RWPE2 (cell line): ENCODE measurements around the gene PRRX1.

ENCODE experiments used
- ATAC-seq: fragments of 200-7000 bp; cut with Tn5 transposase; 3 replicates; pipeline ENCODE4 v1.9.1; 2021; ENCODE audit warnings: low read depth
- DNase-seq: peaks from one replicate; pipeline ENCODE4 v3.0.0-alpha.2; 2020; ENCODE audit warnings: low spot score
- H3K27ac ChIP-seq: fragments of 450-650 bp; 2 replicates; pipeline ENCODE4 v1.5.1; 2017; ENCODE audit warnings: mild to moderate bottlenecking; ENCODE audit not compliant: poor library complexity, severe bottlenecking
- H3K27me3 ChIP-seq: fragments of 250-450 bp; sonication (Bioruptor Pico); 2 replicates; pipeline ENCODE4 v1.5.1; 2021; ENCODE audit warnings: mild to moderate bottlenecking, moderate library complexity; ENCODE audit not compliant: insufficient read depth, poor library complexity, severe bottlenecking
- H3K36me3 ChIP-seq: fragments of 250-450 bp; sonication (Bioruptor Pico); 2 replicates; pipeline ENCODE4 v1.5.1; 2020; ENCODE audit warnings: low read depth, mild to moderate bottlenecking, moderate library complexity
- H3K4me1 ChIP-seq: fragments of 250-450 bp; sonication (Bioruptor Pico); 2 replicates; pipeline ENCODE4 v1.5.1; 2021; ENCODE audit warnings: mild to moderate bottlenecking, moderate library complexity; ENCODE audit not compliant: insufficient read depth, poor library complexity, severe bottlenecking
- H3K4me3 ChIP-seq: fragments of 250-450 bp; sonication (Bioruptor Pico); 2 replicates; pipeline ENCODE4 v1.5.1; 2021; ENCODE audit warnings: mild to moderate bottlenecking, moderate library complexity; ENCODE audit not compliant: severe bottlenecking
- H3K9me3 ChIP-seq: fragments of 250-450 bp; sonication (Bioruptor Pico); 2 replicates; pipeline ENCODE4 v1.5.1; 2021; ENCODE audit warnings: mild to moderate bottlenecking, moderate library complexity; ENCODE audit not compliant: severe bottlenecking
- CTCF ChIP-seq: fragments of 450-650 bp; IDR thresholded peaks from one replicate; pipeline ENCODE4 v1.5.1; 2017; ENCODE audit warnings: mild to moderate bottlenecking, moderate library complexity; ENCODE audit not compliant: poor library complexity, severe bottlenecking

The PRRX1 gene

GRCh38 chr1:170721621-170722020 is 57.7 kb downstream of the PRRX1 start:
- Histone ChIP-seq H3K27me3 (no peaks in the 10 kb centered on the region), H3K4me3 (no peak overlapping the region), H3K36me3 (no peaks in the 10 kb centered on the region), H3K9me3 (no peaks in the 10 kb centered on the region), H3K27ac (no peak overlapping the region), H3K4me1 (no peaks in the 10 kb centered on the region)
- DNase-seq: no peak
- no peak for ATAC-seq
- TF ChIP-seq CTCF: no peak

DNA sequence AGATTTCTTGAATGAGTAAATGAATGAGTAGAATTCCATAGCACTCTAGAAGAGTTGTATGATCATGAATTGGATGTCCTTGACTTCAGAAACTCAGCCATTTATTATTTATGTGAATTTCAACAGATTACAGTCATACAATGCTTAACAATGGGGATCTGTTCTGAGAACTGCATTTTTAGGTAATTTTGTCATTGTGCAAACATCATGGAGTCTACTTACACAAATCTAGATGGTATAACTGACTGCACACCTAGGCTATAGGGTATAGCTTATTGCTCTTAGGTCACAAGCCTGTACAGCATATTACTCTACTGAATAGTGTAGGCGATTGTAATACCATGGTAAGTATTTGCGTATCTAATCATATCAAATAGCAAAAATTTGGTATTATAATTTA is 59.6 kb downstream of the PRRX1 start:
- peaks cover 3% of the 10 kb centered on the region for H3K27me3 ChIP-seq
- ATAC-seq (no peak; the same call in 2 of the 3 replicates), DNase-seq (no peak)
- H3K27ac ChIP-seq: no peak overlapping the region
- H3K9me3 ChIP-seq: no peaks in the 10 kb centered on the region
- H3K4me3 ChIP-seq: no peak overlapping the region
- H3K36me3 ChIP-seq: no peaks in the 10 kb centered on the region
- H3K4me1 ChIP-seq: no peaks in the 10 kb centered on the region
- no peak for TF ChIP-seq CTCF

- Histone ChIP-seq H3K4me3 (no peak overlapping the region), H3K36me3 (no peaks in the 10 kb centered on the region), H3K4me1 (no peaks in the 10 kb centered on the region), H3K9me3 (no peaks in the 10 kb centered on the region), H3K27ac (no peak overlapping the region), H3K27me3 (peaks cover 3% of the 10 kb centered on the region)
- no peak for DNase-seq
- ATAC-seq: no peak
- TF ChIP-seq CTCF: no peak
Measured at GRCh38 chr1:170725326-170725725, 61.4 kb downstream of the PRRX1 start.

DNA sequence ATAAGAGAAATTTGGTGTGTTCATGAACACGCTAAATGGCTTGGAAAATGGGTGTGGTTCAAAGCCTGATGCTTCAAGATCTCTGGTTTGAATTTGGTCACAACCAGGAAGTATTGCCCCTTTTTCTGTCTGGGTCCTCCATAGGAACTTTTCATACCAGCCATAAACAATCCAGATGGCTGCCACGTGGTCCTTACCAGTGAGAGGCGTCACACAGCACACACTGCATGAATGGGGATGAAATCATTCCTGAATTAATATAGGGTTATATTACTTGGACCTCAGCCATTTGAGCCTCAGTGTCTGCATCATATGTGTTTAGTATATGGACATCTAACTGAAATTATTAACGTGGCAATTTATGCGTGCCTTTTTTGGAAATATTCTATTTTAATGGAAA is 64.0 kb downstream of the PRRX1 start:
- Histone ChIP-seq H3K9me3 (no peaks in the 10 kb centered on the region), H3K4me1 (no peaks in the 10 kb centered on the region), H3K27me3 (peaks cover 6% of the 10 kb centered on the region), H3K27ac (no peak overlapping the region), H3K4me3 (no peak overlapping the region), H3K36me3 (no peaks in the 10 kb centered on the region)
- no peak for DNase-seq
- no peak for TF ChIP-seq CTCF
- ATAC-seq: no peak

DNA sequence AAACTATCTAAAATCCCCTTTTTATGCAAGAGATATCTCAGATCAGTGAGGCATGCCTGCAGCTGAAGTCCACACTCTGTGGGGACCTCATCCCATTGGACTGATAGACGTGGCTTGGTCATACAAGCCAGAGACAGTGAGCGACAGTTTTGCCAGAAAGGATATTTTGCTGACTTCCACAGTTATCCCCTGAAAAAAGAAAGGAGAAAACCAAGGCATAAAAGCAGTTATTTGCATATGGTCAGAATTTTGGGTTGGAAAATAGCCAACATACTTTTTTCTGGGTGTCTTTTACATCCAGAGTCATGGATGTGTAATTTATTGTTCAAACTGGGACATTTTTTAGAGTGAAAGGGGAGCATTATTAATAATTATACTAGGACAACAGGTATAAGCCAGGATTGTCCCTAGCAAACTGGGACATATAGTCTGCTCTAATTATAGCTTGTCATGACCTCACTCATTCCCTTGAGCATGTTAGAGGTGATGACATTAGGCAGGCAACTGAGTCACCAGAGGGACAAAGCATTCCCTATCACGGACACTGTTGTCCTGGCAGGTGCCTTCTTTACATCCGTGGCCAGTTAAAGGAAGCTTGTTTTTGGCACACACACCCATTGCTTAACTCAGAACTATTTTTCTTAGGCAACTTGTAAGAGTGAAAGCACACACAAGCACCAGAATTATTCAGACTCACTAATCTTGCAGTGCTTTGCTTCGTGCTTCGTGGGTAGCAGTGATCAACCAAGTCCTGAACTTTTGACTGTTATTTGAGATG is 65.5 kb downstream of the PRRX1 start:
- TF ChIP-seq CTCF: no peak
- ATAC-seq (no peak), DNase-seq (no peak)
- no peak overlapping the region for H3K27ac ChIP-seq
- peaks cover 6% of the 10 kb centered on the region for H3K27me3 ChIP-seq
- no peaks in the 10 kb centered on the region for H3K4me1 ChIP-seq
- no peak overlapping the region for H3K4me3 ChIP-seq
- no peaks in the 10 kb centered on the region for H3K36me3 ChIP-seq
- no peaks in the 10 kb centered on the region for H3K9me3 ChIP-seq
